Natural killer cell (primary cell): ENCODE results near the gene FARP1. TPM values are rescaled to one million over a fixed set of nuclear protein-coding genes. Genes with fewer than 3 reads are reported as not detected.

Experiments
- ATAC-seq, 3 donors: fragments of 150-1000 bp in 2 of 3; fragments of 200-7000 bp in 1 of 3; cut with Tn5 transposase; 1 replicate in 1 of 3; 2 replicates in 2 of 3; pipeline ENCODE4 v1.10.0; 2021; ENCODE audit warnings: mild to moderate bottlenecking in 2 of 3, moderate library complexity in 2 of 3
- DNase-seq, 2 donors: peaks; one replicate each; pipeline versions ENCODE4 v3.0.0 to v3.0.0-alpha.2; 2013 to 2021; ENCODE audit warnings: mixed read lengths in 1 of 2
- H3K27ac ChIP-seq: one replicate; pipeline ENCODE4 v1.5.1; 2013; ENCODE audit warnings: mild to moderate bottlenecking, low read length
- H3K27me3 ChIP-seq: one replicate; pipeline ENCODE4 v1.6.1; 2013; ENCODE audit warnings: low read length; ENCODE audit not compliant: control insufficient read depth, insufficient read depth
- H3K36me3 ChIP-seq: one replicate; pipeline ENCODE4 v1.6.1; 2013; ENCODE audit warnings: low read length; ENCODE audit not compliant: control insufficient read depth, insufficient read depth
- H3K4me1 ChIP-seq: one replicate; pipeline ENCODE4 v1.6.1; 2013; ENCODE audit warnings: low read length; ENCODE audit not compliant: control insufficient read depth, insufficient read depth
- H3K4me3 ChIP-seq: one replicate; pipeline ENCODE4 v1.5.1; 2013; ENCODE audit warnings: low read length
- H3K9me3 ChIP-seq: one replicate; pipeline ENCODE4 v1.6.1; 2013; ENCODE audit warnings: low read length; ENCODE audit not compliant: control insufficient read depth, insufficient read depth
- H3K27ac Mint-ChIP-seq, 2 donors: one replicate each; pipeline ENCODE4 v1.8.0; 2022; ENCODE audit warnings: mild to moderate bottlenecking in 2 of 2, mixed read lengths in 2 of 2, moderate library complexity in 1 of 2
- H3K27me3 Mint-ChIP-seq, 2 donors: one replicate each; pipeline ENCODE4 v1.8.0; 2022; ENCODE audit warnings: low read depth in 2 of 2, mixed read lengths in 2 of 2
- H3K36me3 Mint-ChIP-seq: one replicate; pipeline ENCODE4 v1.8.0; 2022; ENCODE audit warnings: mixed read lengths
- H3K4me1 Mint-ChIP-seq, 2 donors: one replicate each; pipeline ENCODE4 v1.8.0; 2022; ENCODE audit warnings: mixed read lengths in 2 of 2
- H3K4me3 Mint-ChIP-seq: one replicate; pipeline ENCODE4 v1.8.0; 2022; ENCODE audit warnings: mild to moderate bottlenecking, moderate library complexity, mixed read lengths
- H3K9me3 Mint-ChIP-seq, 2 donors: one replicate each; pipeline ENCODE4 v1.8.0; 2022; ENCODE audit warnings: mixed read lengths in 2 of 2
- WGBS: methylation state at CpG from one replicate; pipeline ENCODE4 v1.1.7; 2013; ENCODE audit warnings: missing lambda C conversion rate; ENCODE audit not compliant: insufficient coverage; 5-methylcytosine and 5-hydroxymethylcytosine counted together
- intact Hi-C: fragments of 100-400 bp; cut with micrococcal nuclease; formaldehyde crosslinking; loops from one replicate; pipeline ENCODE4 v1.14.2; 2022
- total RNA-seq, 4 donors: library from RNA; stranded (reverse); fragments of 120-200 nt in 1 of 4; gene quantifications; one replicate each; pipeline versions ENCODE4 v1.2.3 to v1.2.4, GENCODE V29; 2013 to 2022
- TF ChIP-seq, protein P1 (sequence below): fragments of 200-600 bp; IDR thresholded peaks from one replicate; pipeline ENCODE4 v1.8.0; 2022; ENCODE audit warnings: antibody characterized with exemption

FARP1 gene
- total RNA-seq, 3 donors from 2014 or later (not counting 1 experiment from before 2014, with no cell fraction given) = 0.71 to 1.2 (median 1.1) TPM

GRCh38 chr13:98184792-98185191 lies 41.9 kb downstream of the FARP1 start:
- ATAC-seq = no peak

DNA sequence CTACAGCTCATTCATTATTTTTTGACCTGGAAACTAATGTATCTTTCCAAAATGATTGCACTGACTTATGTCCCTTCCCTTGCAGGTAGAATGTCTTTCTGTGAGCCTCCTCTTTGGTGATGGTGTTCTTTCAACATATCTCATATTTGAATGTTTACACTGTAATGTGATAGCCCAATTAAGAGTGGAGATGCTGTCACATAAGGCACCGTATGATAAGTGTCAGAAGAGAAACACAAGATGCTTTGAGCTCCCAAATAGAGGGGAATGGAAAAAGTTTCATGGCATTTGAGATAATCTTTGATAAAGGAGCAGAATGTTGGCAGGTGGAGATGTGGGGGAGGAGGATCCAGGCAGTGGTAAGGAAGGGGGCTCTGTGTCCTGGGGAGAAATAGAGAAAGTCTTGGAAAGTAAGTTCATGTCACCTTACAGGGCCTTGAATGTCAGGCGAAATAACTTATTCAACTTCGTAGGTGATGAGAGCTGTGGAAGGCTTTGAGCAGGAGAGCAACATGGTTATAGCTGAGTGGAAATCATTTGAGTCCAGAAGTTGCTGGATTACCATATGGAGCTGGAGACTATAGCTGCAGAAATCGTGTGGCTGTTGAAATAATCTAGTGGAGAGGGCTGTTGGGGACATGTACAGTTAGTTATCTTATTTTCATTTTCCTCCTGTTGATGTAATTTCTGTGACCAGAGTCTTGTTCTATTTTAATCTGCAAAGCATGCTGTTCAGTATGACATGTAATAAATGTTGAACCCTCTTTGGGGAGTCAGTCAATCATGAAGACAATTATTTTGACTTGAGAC lies 44.5 kb downstream of the FARP1 start:
- WGBS = 80% methylated on average over 4 of the region's 4 CpGs
- DNase-seq = no peak
- TF ChIP-seq, protein P1, sequence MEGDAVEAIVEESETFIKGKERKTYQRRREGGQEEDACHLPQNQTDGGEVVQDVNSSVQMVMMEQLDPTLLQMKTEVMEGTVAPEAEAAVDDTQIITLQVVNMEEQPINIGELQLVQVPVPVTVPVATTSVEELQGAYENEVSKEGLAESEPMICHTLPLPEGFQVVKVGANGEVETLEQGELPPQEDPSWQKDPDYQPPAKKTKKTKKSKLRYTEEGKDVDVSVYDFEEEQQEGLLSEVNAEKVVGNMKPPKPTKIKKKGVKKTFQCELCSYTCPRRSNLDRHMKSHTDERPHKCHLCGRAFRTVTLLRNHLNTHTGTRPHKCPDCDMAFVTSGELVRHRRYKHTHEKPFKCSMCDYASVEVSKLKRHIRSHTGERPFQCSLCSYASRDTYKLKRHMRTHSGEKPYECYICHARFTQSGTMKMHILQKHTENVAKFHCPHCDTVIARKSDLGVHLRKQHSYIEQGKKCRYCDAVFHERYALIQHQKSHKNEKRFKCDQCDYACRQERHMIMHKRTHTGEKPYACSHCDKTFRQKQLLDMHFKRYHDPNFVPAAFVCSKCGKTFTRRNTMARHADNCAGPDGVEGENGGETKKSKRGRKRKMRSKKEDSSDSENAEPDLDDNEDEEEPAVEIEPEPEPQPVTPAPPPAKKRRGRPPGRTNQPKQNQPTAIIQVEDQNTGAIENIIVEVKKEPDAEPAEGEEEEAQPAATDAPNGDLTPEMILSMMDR = no peak

More at GRCh38 chr13:98184792-98185191, 41.9 kb downstream of the FARP1 start:
- intact Hi-C loops = no loop called here
- DNase-seq = no peak
- Histone ChIP-seq H3K9me3 (no peaks in the 10 kb centered on the region), H3K36me3 (no peaks in the 10 kb centered on the region), H3K27ac (no peak overlapping the region), H3K4me1 (no peaks in the 10 kb centered on the region), H3K27me3 (no peaks in the 10 kb centered on the region), H3K4me3 (no peak overlapping the region)
- Mint-ChIP-seq H3K36me3 (no peaks in the 10 kb centered on the region), H3K27me3 (peaks cover 0 to 8% of the 10 kb centered on the region in 2 donors), H3K4me1 (no peaks in the 10 kb centered on the region), H3K27ac (no peak overlapping the region), H3K9me3 (no peaks in the 10 kb centered on the region), H3K4me3 (no peak overlapping the region)
- WGBS = 60% methylated on average over 1 of the region's 1 CpG
- TF ChIP-seq, protein P1 = no peak

GRCh38 chr13:98187965-98188261 lies 45.0 kb downstream of the FARP1 start:
- ATAC-seq = no peak
- no peaks in the 10 kb centered on the region for H3K36me3 Mint-ChIP-seq
- Histone ChIP-seq H3K4me3 (no peak overlapping the region), H3K4me1 (no peaks in the 10 kb centered on the region), H3K27me3 (no peaks in the 10 kb centered on the region), H3K9me3 (no peaks in the 10 kb centered on the region), H3K36me3 (no peaks in the 10 kb centered on the region), H3K27ac (no peak overlapping the region)
- H3K27me3 Mint-ChIP-seq = no peaks in the 10 kb centered on the region
- H3K4me1 Mint-ChIP-seq = no peaks in the 10 kb centered on the region
- TF ChIP-seq, protein P1 = no peak
- WGBS = 92% methylated on average over 7 of the region's 7 CpGs
- no peak overlapping the region for H3K4me3 Mint-ChIP-seq
- intact Hi-C loops = no loop called here
- no peak for DNase-seq
- no peak overlapping the region for H3K27ac Mint-ChIP-seq
- no peaks in the 10 kb centered on the region for H3K9me3 Mint-ChIP-seq

More for the DNA sequence above, 44.5 kb downstream of the FARP1 start:
- H3K36me3 ChIP-seq = no peaks in the 10 kb centered on the region
- Mint-ChIP-seq H3K27me3 (no peaks in the 10 kb centered on the region), H3K27ac (no peak overlapping the region), H3K4me3 (no peak overlapping the region), H3K4me1 (no peaks in the 10 kb centered on the region), H3K9me3 (no peaks in the 10 kb centered on the region), H3K36me3 (no peaks in the 10 kb centered on the region)
- H3K4me3 ChIP-seq = no peak overlapping the region
- no peaks in the 10 kb centered on the region for H3K4me1 ChIP-seq
- ATAC-seq = no peak
- no peaks in the 10 kb centered on the region for H3K9me3 ChIP-seq
- no peaks in the 10 kb centered on the region for H3K27me3 ChIP-seq
- H3K27ac ChIP-seq = no peak overlapping the region
- intact Hi-C loops = no loop called here
